CD4-positive, alpha-beta T cell treated with Interleukin-17A for 4 hours (primary cell): Measurements from ENCODE around the gene SVIL.
"Not testable (repeated sequence)": the region's sequence is repeated elsewhere in the genome, so short reads cannot be mapped to it uniquely, and the experiment has no call there.

Source experiments
- DNase-seq: peaks from one replicate; pipeline ENCODE4 v3.0.0-alpha.2; 2020; ENCODE audit warnings: mixed read lengths

Gene SVIL

DNA sequence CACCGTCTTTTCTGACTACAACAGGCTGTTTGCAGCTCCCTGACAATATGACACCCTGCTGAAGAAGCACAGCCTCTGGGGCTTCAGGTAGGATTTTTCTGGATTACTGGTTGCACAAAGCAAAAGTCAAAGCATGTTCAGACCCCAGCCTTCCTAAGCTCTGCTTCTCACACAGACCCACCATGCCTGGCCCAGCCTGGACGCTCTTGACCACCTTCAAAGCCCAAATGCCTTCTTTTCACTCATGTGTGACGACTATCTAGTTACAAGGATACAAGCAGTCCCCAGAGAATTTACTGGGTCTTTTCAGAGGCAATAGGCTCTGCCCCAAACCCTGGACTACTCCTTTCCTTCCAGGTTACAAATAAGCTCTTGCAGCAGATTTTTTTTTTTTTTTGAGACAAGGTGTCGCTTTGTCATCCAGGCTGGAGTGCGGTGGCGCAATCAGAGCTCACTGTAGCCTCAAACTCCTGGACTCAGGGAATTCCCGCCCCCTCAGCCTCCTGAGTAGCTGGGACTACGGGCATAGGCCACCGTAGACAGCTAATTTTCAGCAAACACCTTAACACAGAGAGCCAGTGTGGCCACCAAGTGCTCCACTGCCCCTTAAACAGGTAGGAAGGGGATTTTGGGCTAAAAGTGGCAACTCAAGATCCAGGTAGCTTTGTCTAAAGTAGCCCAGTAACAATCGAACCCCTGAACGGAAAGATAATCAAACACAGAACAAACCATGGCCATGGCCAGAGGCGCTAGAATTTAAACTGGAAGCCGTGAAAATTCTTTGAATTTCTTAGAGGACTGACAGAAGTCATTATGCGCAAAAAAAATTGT, 16.2 kb downstream of the SVIL start:
- no peak for DNase-seq

DNA sequence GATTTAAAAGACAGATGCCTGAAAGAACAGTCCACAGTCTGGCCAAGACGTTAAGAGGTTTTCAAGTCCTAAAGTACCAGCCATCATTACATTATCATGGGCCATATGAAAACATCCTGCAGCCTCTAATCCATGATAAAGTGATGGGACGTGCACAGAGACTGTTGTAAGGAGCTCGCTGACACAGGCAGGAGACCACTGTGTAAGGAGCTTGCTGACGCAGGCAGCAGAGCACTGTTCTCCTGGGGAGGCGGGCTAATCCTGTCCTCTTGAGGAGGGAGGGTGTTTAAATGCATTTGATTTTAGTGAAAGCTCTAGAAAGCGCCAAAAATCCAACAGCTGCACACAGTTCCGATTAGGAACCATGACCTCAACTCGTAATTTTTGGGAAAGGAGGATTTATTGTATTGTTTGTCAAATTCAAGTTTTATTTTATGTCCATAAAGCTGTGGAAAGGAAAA, 16.9 kb downstream of the SVIL start:
- DNase-seq: no peak

DNA sequence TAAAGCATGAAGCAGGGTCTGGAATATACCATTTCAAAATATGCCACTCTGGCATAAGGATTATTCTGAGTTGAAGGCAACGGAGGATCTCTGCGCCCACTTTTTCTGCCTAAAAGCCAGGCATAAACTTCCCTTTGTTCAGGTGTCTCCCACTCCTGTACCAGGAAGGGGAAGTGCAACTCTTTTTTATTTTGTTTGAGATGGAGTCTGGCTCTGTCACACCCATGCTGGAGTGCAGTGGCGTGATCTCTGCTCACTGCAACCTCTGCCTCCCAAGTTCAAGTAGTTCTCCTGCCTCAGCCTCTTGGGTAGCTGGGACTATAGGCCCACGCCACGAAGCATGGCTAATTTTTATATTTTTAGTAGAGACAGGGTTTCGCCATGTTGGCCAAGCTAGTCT, 18.2 kb downstream of the SVIL start:
- DNase-seq: no peak

DNA sequence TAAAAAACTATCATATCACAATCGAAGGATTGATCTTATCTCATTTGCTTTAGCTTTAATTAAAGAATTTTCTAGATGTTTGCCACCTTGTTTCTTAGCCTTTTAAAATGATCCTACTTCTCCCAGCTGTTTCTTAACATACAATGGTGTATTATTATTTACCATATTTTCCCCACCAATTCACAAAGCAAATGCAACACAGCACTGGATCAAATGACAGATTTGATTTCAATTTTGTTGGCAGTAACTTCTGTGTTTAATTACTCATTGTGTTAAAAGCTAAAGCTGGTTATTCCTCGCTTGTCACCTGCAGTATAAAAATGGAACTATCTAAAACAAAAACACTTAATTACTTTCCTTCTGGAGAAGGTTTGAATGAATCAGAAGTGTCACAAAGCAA, 19.6 kb downstream of the SVIL start:
- no peak for DNase-seq

DNA sequence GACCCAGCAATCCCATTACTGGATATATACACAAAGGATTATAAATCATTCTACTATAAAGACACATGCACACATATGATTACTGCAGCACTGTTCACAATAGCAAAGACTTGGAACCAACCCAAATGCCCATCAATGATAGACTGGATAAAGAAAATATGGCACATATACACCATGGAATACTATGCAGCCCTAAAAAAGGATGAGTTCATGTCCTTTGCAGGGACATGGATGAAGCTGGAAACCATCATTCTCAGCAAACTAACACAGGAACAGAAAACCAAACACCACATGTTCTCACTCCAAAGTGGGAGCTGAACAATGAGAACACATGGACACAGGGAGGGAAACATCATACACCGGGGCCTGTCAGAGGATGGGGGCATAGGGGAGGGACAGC, 20.5 kb downstream of the SVIL start:
- not testable (repeated sequence) for DNase-seq

DNA sequence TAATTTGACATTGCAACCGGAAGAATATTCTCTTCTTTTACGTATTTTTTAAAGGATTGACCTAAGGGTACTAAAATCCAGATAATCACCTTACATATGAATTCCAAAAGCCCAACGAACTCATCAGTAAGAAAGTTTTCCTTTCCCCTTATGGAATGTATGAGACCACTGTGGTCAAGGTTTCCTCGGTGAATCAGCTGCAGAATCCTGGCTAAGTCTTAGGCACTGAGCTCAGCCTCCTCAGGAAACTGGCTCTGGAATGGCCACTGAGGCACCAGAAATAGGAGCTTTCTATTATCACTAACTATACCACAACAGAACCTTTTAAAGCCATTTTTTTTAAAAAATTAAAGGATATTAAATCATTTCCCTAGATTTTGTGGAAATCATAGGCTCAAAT, 21.0 kb downstream of the SVIL start:
- DNase-seq: no peak

DNA sequence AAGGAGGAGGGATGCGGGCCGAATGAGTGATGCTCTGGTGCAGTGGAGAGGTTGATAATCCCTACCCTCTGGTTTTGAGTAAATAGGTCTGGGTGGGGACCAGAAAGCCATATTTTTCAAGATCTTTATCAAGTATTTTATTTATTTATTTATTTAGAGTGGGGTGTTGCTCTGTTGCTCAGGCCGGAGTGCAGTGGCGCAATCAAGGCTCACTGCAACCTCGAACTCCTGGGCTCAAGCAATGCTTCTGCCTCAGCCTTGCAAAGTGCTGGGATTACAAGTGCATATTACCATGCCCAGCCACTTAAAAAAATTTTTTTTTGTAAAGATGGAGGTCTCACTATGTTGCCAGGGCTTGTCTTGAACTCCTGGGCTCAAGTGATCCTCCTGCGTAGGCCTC, 21.6 kb downstream of the SVIL start:
- no peak for DNase-seq

DNA sequence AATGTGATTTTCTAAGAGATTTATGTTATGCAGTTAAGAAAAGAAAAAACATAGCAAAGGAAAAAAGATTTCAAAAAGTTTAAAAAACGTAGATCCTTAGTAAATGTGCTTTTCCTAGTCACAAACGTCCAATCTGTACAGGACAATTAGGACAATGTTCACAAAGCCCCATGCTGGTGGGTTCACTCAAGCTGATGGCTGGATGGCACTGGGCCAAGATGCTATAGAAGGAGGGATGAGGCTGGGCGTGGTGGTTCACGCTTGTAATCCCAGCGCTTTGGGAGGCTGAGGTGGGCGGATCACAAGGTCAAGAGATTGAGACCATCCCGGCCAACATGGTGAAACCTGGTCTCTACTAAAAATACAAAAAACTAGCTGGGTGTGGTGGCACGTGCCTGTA, 22.1 kb downstream of the SVIL start:
- DNase-seq: no peak

DNA sequence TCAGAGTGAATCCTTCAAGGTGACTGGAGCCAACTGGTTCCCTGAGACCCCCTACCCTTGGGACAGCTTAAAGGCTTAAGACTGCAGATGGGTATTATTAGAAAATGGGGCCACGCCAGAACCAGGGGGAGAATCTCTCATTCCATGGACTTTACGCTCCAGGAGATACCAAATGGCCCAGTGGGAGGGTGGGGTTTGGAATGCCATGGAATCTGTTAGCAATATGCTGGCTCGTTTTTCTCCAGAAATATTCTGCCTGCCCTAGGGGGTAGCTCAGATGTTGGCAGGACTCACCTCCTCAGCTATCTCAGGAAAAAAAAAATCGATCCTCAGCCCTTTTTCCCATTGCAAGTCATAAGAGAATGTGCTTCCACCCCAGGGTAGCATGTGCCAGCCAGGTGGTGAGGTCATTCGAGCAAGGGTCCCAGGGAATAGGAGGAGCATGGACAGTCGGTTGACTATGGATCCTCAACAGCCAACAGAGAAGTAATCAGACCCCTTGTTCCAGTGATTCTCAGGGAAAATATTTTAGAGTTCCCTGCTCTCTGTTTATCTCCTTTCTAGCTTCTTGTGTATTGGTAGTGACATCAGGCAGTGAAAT, 22.9 kb downstream of the SVIL start:
- no peak for DNase-seq

DNA sequence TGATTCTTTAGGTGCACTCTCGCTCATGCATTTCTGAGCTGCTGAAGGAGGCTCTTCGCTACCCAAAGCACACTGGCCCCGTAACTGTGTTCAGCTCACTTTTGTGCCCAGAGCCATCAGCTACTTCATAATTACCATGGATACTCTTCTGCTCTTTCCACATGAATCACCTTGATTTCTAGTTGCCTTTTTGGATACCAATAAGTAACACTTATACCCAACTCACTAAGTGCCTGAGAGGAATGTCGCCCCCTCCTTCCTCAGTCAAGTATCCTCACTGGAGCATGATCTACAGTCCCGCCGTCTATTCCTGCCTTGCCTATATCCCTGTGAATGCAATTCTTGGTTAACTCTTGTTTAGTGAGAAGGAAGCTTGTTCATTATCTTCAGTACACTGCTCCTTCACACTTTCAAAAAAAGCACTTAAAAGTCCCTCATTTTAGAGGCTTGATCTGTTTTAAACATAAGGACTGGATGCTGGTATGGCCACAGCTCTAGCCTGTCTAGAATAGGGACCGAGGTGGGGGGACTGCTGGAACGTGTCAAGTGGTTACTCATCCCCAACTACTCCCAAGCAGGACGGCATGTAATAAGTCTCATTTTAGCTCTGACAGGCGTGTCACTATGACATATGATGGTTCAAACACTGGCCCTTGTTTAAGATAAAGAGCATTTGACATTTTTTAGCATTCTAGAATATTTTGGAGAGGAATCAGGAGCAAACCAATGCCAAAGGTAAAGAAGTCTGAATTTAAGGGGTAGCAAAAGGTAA, 23.7 kb downstream of the SVIL start:
- DNase-seq: no peak

DNA sequence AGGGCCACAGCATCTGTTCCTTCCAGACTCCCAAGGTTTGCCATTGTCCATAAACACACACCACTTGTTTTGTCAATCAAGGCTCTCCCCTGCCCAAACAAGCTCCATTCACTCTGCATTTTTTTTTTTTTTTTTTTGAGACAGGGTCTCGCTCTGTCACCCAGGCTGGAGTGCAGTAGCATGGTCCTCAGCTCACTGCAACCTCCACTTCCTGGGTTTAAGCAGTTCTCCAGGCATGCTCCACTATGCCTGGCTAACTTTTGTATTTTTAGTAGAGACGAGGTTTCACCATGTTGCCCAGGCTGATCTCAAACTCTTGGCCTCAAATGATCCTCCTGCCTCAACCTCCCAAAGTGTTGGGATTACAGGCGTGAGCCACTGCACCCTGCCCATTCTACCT, 24.4 kb downstream of the SVIL start:
- not testable (repeated sequence) for DNase-seq

DNA sequence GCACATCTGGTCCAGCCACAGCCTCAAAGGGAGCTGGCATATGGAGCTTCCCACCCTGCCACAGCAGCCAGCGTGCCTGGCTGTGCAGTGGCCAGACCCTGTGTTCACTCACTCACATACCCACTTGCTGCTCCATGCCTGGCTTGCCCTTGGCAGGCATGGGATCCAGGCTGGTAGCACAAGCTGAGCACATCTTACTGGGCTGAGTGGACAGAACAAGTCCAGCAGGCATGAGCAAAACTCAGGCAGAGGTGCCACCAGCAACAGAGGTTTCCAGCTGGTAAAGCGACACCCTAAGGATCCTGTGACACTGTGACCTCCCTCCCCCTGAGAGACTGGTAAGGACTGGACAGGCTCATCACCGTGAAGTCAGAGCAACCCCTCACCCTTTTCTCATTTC, 25.1 kb downstream of the SVIL start:
- no peak for DNase-seq

DNA sequence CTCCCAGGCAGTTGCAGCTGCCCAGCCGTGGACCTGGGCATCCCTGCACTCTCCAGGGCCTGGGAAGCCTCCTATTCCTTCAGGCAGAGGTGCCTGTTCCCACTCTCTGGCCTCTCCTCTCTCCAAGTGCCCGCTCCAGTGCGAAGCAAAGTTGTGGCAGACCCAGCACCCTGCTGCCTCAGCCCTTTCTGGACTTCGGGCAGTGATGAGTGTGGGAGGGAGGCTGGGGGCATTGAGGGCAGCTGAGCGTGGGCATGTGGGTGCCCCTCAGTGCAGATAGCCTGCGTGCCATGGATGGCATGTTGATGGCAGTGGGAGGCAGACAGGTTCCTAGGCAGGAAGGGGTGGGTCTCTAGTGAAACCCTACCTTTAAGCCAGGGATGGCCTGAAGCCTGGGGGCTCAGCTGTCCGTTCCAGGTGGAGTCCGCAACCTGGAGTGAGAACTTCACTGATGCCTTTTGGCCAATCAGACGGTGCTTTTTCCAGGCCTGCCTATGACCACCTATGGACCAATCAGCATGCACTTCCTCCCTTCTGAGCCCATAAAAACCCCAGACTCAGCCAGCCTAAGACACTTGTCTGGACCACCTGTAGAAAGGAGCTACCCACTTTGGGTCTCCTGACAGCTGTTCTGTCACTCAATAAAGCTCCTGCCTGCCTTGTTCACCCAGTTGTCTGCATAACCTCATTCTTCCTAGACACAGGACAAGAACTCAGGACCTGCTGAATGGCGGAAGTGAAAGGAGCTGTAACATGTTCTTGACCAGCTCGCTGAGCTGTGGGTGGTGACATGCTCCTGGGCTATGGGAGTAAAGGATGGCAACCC, 26.1 kb downstream of the SVIL start:
- DNase-seq: no peak

DNA sequence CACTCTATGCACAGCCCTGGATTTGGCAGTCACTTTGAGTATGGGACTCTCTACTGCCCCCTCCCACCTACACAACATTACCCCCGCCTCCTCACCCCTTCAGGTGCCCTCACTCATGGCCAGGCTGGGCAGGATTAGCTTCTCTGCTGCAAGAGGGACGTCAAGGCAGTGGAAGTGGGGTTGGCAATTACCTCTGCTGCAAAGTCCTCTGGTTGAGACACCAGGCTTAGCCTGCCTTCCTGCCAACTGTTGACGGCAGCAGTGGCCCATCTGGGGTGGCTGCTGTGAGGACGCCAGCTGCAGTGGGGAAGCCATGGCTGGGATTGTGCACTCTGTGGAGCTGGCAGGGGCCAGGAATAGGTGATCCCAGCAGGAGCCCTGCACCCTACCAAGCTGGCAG, 26.7 kb downstream of the SVIL start:
- no peak for DNase-seq

DNA sequence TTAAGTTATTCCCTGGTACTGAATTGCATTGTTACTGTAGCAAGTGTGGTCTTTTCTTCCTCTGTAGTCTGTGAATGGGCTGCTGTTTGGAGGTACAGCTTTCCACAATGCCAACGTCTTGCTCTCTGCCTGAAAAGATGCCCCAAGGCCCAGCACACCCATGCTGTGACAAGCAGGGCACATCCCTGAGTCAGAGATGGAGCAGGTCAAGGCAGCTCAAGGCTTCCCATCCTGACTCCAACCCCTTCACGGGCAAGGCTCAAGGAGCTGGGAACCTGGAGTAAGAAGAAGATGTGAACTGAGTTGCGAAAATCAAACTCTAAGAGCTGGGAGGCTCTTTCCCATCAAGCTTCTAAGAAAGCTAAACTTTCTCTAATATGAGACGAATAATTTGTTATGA, 27.2 kb downstream of the SVIL start:
- no peak for DNase-seq

DNA sequence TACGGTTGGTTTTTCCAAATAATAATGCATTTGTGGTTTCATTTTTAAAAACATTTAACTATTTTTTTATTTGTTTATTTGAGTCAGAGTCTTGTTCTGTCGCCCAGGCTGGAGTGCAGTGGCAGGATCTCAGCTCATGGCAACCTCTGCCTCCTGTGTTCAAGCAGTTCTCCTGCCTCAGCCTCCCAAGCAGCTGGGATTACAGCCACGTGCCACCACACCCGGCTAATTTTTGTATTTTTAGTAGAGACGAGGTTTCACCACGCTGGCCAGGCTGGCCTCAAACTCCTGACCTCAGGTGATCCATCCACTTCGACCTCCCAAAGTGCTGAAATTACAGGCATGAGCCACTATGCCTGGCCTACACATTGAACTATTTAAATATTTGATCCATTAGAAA, 28.1 kb downstream of the SVIL start:
- not testable (repeated sequence) for DNase-seq

DNA sequence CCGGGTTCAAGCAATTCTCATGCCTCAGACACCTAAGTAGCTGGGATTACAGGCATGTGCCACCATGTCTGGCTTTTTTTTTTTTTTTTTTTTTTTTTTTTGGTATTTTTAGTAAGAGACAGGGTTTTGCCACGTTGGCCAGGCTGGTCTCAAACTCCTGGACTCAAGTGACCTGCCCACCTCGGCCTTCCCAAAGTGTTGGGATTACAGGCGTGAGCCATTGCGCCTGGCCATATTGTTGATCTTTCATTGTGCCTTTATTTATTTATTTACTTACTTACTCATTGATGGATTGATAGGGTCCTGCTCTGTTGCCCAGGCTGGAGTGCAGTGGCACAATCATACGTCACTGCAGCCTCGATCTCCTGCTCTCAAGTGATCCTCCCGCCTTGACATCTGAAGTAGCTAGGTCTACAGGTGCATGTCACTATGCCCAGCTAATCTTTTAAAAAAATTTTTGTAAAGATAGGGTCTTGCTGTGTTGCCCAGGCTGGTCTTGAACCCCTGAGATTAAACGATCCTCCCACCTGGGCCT, 30.4 kb downstream of the SVIL start:
- DNase-seq: no peak

DNA sequence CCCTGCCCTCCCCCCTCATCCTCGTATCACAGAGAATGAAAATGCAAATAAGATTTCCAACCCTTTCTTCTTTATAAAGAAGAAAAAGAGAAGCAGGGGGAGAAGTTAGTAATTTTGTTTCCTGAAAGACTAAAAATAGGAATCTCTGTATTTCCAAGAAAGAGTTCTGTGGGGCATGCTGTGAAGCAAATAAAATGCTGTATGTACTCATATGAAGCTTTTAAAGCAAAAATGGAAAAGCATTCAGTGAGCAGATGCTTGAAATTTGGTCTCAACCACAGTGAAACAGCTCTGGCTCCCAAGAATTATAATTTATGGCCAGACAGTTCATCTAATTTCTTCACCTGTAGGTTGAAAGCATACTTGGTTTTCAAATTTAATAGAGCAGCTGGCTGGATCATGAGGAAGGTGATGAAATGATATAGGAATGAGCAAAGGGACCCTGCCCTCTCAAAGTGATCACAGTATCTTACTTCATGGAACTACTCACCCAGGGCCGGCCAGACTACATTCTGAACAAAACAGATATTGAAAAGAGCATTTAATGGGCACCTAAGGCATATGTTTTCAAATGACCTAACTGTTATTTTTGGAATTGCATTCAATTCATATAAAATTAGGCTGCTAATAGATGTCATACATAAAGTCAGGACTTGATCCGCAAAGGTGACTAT, 31.4 kb downstream of the SVIL start:
- no peak for DNase-seq

DNA sequence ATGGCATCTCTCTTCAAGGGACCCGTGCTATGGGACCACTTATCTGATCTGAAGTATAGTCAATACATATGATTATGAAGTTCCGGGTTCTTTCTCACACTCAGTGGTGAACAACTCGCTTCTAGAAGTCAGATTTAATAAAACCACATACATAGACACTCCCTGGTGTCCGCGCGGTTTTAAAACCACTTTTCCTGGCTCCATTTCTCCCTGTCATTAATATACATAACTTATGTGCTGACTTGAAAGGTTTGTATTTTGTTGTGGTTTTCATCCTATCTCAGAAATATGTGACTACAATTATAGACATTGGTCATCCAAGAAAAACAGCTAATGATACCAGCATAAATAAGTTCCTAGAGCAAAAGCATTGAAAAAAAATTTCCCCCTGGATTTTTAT, 34.0 kb downstream of the SVIL start:
- DNase-seq: no peak

DNA sequence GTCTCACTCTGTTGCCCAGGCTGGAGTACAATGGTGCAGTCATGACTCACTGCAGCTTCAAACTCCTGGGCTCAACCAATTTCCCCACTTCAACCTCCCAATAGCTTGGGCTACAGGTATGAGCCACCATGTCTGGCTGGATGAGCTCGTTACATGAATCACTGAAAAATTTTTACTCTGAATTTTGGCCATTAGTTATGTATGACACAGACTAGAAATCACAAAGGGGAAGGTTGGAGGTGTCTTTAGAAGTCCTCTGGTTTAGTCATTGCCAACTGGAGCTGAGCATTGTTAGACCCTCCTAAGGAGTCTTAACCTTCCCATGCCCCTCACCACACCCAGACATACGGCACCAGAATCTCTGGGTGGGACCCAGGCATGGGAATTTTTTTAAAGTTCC, 34.7 kb downstream of the SVIL start:
- no peak for DNase-seq

DNA sequence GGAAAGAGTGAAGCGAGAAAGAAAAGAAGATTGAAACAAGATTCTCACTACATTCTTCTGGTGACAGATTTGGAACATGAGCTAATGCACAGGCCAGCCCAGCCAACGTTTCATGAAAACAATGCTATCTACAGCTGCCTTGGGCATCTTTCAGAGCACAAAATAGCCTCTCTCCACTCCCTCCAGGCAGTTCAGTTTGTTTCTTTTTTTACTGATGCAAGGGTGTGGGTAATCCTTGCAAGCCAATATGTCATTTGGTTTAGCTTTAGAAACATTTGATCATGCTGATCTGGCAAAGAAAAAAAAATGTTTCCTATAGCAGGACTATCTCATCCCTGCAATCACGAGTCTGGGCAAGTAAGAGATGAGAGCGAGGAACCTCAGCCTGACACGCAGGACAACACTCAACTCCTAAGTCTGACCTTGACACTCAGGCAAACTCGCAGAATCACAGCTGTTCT, 35.9 kb downstream of the SVIL start:
- no peak for DNase-seq

DNA sequence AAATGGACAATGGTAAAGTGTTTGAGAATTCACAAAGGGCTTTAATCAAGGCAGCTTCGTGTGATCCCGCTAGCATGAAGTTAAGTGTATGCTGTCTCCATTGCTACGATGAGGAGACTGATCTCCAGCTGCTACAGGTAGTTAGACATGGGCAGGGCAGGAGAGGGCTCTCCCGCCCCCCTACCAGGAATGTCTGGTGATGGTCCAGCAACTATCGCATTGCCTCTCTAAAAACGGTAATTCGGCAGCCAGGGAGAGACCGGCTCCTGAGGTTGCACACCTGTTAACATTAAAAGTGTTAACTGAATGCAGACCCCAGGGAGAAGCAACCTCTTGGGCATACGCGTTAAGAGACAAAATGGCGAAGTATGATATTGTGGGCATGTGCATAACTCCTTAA, 37.9 kb downstream of the SVIL start:
- no peak for DNase-seq
